ENCODE measurements around the gene KIF18A. TPM values are rescaled to one million over a fixed set of nuclear protein-coding genes. Genes with fewer than 3 reads are reported as not detected.
"Not testable (repeated sequence)": the region's sequence is repeated elsewhere in the genome, so short reads cannot be mapped to it uniquely, and the experiment has no call there.

Gene KIF18A
- total RNA-seq, 1 experiment from 2014 or later, result 57.3 TPM

DNA sequence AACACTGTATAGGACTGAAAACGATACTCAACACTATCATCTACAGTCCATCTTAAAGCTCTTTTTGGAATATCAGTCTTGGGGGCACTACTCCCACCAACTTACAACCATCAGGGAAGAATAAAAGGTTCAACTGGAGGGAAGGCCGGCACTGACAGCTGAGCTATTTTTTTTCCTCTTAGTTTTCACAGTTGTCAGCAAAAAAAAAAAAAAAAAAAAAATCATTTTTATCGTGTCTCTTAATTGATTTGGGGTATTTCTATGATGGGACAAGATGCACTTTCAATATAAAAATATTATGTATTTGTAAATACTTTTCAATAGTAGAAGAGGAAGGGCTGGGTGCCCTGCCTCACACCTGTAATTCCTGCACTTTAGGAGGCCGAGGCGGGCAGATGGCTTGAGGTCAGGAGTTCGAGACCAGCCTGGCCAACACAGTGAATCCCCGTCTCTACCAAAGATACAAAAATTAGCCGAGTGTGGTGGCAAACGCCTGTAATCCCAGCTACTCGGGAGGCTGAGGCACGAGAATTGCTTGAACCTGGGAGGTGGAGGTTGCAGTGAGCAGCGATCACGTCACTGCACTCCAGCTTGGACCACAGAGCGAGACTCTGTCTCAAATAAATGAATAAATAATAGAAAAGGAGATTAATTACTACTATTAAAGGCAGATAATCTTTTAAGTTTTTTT, 1.5 kb downstream of the KIF18A start:
- DNase-seq (ENCODE audit: low read depth), result no peak

DNA sequence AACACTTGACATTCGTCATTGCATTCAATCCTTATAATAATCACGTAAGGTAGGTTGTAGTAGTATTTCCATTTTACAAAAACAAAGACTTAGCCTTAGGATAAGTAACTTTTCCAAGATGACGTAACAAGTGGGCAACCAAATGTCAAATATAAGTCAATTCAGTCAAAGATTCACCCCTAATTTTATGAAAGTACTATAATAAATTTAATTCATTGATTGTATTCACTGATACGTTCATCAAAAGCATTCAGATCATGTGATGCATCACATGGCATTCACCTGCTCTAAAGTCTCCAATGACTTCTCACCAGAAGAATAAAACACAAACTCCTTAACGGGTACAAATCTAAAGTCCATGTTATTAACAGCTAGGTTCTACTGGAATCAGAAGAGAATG, 2.1 kb downstream of the KIF18A start:
- no peak for DNase-seq (ENCODE audit: low read depth)

DNA sequence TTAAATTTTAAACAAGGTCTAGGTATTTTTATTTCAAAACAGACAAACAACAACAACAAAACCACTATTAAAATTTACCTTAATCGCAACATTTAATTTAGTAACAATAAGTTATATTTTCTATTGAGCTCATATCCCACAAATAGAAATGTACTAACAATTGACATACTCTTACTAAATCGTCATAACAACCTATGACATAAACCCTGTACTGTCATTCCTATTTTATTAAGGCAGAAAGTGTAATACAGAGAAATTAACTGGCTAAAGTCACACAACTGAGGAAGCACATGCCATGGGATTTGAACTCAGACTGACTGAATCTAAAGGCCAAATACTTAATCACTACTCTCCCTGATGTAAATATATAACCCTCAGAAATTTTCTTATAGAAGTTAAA, 3.0 kb downstream of the KIF18A start:
- DNase-seq (ENCODE audit: low read depth), result no peak

DNA sequence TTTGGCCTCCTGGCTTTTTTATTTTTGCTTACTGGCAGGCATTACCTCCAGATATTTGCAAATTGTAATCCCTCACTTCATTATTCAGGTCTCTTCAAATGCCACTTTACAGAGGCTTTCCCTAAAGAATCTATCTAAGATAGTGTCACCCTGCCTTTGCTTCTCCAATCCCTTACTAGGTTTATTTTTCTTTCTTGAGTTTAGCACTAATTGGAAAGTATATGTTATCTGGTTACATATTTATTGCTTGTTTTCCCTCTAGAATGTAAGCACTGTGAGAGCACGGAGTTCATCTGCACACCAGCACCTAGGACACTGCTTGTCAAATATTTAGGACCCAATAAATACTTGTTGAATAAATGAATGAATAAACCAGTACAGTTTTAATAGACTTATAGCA, 3.5 kb downstream of the KIF18A start:
- no peak for DNase-seq (ENCODE audit: low read depth)

DNA sequence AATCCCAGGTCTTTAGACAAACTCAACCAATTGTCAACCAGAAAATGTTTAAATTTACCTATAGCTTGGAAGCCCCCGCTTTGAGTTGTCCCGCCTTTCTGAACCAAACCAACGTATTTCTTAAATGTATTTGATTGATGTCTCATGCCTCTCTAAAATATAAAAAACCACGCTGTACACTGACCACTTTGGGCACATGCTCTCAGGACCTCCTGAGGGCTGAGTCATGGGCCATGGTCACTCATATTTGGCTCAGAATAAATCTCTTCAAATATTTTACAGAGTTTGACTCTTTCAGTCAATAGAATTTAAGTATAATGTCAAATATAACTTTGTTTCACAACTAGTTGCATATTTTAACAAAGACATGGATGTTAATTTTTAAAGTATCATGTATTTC, 5.7 kb downstream of the KIF18A start:
- DNase-seq (ENCODE audit: low read depth), result peak; percentile 42

DNA sequence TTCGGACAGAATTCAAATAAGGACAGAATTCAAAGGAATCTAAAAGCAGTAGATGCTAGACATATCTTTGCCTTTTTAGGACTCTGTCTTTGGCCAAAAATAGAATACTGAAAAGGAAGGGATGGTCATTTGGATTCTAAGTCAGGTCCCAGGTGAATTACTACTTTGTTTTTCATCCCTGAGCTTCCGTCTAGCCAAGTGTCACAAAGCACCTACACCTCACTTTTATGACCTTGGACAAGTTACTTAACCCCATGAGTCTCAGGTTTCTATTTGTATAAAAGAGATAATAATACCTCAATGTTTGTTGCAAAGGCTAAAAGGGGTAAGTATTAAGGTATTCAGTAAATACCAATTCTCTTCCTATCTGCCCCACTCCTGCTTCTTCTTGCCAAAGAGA, 7.3 kb downstream of the KIF18A start:
- DNase-seq (ENCODE audit: low read depth), result no peak

DNA sequence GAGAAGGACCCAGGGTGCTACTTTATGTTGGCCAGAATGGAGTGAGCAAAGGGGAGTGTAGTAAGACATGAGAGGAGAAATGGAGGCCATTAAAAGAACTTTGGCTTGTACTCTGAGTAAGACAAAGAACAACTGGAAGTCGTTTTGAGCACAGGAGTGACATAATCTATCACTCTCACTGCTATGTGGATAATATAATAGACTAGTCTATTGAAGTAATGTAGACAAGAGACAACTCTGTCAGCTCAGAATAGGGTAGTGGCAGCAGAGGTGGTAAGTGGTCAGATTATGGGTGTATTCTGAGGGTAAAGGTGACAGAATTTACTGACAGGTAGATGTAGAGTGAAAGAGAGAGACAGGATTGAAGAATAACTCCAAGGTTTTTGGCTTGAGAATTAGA, 8.2 kb downstream of the KIF18A start:
- DNase-seq (ENCODE audit: low read depth), result no peak

DNA sequence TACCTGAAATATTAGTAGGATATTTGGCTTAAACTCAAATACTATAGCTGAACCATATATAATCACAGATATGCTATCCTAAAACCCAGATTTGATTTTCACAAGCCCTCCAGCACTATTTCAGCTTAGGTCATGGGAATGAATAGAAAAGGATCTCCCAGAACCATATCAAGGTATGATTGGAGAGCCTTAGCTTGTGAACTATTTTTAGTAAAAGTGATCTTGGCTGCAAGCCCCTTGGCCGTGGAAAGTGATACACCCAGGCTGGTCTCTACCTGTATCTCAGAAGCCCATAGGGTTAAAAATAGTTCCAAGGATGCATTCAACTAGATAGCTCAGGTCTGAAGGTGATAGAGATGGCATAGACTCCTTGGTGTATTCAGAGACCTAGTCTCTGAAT, 9.7 kb downstream of the KIF18A start:
- DNase-seq (ENCODE audit: low read depth), result no peak

DNA sequence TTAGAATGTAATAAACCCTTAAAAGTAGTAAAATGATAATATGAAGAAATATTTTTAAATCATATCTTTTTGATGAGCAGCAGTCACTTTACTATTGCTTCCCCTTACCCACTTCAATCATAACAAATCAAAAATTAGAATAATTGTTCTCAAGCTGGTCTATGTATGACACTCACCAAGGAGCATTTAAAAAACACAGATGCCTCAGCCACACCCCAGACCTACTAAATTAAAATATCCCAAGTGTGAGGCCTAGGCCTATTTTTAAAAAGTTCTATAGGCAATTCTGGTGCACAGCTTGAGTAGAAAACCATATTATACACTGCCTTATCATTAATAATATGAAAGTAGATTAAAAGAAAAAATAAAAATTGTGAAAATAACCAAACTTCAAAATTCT, 15.2 kb downstream of the KIF18A start:
- no peak for DNase-seq (ENCODE audit: low read depth)

DNA sequence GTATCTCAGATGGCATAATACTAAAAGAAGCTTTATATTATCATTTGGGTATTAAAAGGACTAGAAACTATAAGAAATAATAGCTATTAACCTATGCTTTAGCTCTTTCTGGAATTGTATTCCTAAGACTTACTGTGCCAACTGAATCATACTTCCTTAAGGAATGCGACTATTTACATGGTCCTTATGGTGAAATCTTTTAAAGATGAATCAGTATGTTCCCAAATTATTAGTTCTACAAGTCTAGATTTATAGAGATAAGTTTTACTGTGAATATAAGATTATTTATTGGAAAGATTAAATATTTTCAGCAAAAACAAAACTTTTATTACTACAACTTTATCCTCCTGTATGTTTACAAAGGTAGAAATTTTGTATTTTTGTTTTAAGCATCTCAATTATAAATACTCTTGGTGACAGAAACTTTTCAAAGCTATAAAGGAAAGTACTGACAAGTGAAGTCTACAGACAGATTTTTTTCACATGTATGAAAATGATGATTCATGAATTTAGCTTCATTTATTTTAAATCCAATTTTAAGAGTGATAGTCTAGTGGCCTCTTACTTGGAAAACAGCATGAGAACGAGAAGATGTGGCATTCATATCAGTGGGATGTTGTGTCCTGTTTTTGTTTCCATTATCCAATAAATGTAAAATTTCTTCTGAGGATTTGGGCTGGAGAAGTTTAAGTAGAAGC, 17.8 kb downstream of the KIF18A start:
- no peak for DNase-seq (ENCODE audit: low read depth)

DNA sequence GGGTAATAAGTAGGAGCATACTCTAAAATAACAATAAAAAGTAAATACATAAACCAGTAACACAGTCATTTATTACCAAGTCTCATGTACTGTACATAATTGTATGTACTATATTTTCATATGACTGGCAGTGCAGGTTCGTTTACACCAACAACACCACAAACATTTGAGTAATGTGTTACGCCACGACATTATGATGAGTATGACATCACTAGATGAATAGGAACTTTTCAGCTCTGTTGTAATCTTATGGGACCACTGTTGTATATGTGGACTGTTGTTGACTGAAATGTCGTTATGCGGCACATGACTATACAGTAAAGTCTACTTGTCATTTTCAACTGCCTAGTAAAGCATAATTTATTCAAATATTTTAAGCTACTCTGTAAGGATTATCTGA, 18.6 kb downstream of the KIF18A start:
- DNase-seq (ENCODE audit: low read depth), result no peak

DNA sequence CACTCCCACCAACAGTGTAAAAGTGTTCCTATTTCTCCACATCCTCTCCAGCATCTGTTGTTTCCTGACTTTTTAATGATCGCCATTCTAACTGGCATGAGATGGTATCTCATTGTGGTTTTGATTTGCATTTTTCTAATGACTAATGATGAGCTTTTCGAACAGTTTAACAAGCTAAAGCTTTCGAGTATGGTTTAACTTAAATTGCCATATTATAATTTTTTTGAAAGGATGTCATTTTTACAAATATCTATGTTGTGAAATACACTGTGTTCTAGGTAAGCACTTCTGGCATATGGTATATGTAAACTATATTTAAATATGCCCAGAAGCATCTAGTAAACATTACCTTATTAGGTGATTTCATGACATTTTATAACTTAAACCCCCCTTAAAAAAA, 20.3 kb downstream of the KIF18A start:
- not testable (repeated sequence) for DNase-seq (ENCODE audit: low read depth)

DNA sequence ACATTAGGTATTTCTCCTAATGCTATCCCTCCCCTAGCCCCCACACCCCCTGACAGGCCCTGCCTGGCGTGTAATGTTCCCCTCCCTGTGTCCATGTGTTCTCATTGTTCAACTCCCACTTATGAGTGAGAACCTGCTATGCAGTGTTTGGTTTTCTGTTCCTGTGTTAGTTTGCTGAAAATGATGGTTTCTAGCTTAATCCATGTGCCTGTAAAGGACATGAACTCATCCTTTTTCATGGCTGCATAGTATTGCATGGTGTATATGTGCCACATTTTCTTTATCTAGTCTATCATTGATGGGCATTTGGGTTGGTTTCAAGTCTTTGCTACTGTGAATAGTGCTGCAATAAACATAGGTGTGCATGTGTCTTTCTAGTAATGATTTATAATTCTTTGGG, 20.8 kb downstream of the KIF18A start:
- DNase-seq (ENCODE audit: low read depth), result not testable (repeated sequence)

DNA sequence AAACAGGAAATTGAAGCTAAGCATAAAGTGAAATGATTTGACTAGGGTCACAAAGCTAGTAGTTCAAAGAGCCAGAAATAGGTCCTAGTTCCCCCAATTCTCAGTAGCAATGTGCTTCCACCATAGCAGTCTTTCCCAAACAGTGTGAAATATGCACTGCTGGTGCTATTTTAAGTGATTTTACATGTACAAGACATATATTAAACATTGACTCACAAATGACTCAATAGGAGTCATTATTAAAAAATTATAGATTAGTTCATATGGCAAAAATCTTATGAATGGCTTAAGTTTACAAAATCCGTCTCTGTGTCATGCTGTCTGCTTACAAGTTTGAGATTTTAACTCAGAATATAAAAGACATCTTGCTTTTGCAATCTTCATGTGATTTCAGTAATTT, 21.4 kb downstream of the KIF18A start:
- DNase-seq (ENCODE audit: low read depth), result no peak

DNA sequence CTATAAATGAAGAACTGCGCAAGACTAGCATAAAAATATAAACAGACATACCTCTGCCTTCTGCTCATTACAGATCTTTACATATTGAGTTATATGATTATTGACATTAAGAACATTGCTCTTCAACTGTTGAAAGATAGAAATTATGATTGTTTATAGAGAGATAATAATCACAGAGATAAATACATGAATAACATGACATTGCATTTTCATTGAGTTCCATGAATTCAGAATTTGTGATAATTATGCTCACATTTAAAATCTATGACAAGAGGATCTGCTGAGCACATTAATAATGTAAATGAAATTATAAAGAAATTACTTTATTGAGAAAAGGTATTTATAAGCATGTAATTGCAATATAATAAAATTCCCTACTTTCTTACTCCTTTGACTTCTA, 24.8 kb downstream of the KIF18A start:
- DNase-seq (ENCODE audit: low read depth), result no peak

DNA sequence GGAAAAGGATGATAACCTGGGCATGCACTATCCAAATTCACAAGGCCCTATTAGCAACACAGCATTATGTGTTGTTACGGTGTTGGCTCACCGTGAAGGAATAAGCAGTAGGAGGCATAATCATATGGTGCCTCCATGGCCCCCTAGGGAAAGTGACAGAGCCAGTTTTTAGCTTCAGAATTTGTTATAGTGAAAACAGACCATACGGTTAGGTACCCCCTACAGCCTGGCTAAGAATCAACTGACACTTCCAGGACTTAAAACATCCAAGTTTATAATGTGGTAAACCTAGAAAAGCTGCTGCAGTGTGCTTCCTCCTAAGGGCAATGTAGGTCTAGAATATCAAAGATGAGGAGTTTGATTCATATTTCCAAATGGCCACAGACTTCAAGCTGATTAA, 30.4 kb downstream of the KIF18A start:
- DNase-seq (ENCODE audit: low read depth), result no peak

DNA sequence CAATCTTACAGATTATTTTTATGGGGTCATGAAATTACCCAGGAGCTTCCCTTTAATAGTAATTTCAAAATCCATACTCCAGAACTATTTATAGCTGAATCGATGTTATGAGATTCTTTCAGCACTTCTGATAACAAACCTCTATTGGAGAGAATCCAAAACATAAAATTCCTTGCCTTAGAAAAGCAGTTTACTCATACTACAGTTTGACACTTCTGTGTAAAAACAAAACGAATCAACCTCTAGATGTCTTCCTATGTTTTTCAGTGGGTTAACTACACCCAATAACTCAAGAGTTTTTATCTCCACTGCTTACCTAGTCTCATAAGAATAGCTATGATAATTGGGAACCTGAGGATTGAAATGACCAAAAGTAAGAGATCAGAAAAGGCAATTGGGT, 35.6 kb downstream of the KIF18A start:
- no peak for DNase-seq (ENCODE audit: low read depth)

DNA sequence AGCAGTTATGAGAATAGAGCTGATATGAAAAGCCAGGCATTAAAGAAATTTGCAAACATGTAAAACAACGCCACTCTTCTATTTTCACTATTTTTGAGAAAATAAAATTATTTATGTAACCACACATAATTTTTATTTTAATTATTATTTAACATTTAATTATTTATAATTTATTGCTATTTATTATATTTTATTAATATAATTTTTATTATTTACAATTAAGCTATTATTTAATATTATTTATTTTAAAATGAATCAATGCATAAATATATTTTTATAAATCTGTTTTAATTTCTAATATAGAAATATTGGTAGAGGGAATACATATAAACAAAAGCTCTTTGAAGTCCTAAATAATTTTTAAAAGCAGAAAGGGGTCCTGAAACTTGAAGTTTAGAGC, 36.7 kb downstream of the KIF18A start:
- no peak for DNase-seq (ENCODE audit: low read depth)

DNA sequence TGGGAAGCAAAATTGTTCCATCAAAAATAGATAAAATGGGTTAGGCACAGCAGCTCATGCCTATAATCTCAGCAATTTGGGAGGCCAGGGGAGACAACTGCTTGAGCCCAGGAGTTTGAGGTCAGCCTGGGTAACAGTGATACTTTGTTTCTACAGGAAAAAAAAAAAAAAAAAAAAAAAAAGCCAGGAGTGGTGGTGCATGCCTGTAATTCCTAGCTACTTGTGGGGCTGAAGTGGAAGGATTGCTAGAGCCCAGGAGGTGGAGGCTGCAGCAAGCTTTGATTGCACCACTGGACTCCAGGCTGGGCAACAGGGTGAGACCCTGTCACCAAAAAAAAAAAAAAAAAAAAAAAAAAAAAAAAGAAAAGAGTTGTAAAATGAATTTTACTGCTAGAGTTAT, 49.6 kb downstream of the KIF18A start:
- DNase-seq (ENCODE audit: low read depth), result no peak

DNA sequence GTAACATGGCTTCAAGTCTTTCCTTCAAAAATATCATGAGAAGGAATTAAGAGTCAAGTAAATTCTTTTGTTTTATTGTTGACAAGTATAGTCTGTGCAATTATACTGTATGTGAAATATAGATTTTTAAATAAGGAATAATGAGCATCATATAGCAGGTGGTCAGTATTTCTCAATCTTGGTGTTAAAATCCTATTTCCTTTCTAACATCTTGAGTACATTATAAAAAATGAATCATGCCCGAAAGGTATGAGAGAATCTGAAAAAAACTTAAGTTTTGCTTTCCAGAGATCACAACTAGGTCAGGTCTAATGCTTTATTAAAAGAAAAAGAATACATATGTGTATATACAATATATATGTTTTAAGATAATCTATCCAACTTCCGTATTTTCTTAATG, 53.1 kb downstream of the KIF18A start:
- DNase-seq (ENCODE audit: low read depth), result no peak

DNA sequence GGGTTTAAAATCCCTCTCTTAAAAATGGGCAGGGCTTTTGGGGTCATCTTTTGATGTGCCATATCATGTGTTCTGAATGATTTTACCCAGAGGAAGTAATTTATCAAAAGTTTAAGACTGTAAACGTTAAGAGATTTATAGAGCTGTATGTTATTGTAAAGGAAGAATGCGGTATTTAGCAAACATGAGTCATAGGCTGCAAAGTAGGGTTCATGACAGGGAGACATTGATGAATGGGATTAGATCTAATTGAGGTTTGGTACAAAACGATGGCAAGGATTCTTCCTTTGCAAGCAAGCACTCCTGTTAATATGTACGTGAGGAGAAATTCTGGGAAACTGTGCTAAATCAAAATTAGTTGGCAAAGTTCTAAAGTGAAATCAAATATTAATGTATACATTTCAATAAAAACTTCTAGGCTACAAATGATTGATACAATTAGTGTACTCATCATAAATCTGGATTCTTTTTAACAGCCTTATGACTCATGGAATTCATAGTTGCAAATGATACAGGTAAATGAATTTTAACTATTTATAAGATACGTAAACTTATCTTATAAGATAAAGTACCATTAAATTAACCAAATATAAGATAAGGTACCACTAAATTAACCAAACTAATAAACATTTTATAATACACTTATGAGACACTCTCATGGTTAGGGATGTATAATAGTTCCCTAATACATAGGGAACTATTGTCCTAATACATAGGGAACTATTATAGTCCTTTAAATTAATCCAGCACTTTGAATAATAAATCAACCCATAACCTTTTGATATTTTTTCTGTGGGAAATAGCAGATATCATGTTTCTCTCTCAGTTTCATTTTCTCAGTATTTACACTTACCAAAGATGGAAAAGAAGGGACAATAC, 58.4 kb downstream of the KIF18A start:
- DNase-seq (ENCODE audit: low read depth), result peak; percentile 65

DNA sequence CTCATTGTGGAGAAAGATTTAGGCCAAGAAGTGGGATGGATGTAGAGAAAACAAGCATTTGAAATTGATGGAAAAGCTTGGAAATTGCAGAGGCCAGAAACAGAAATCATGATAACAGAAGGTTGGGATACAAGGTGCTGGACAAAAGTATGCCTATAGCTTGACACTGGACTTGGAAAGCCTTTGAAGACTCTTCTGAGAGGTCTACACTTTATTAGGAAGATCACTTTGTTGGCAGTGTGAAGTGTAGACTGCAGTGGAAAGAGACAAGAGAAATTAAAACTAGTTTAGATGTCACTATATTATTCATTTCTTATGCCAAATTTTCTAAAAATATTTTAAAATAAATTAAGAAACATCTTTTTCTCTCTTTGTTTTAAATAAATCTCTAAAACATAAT, 59.1 kb downstream of the KIF18A start:
- no peak for DNase-seq (ENCODE audit: low read depth)
